GM12878 (cell line): ENCODE measurements around the gene LMO7. TPM values are rescaled to one million over a fixed set of nuclear protein-coding genes. Genes with fewer than 3 reads are reported as not detected.

ENCODE experiments used
- ATF3 ChIP-seq: IDR thresholded peaks from 2 replicates; pipeline ENCODE4 v1.6.1; 2011; ENCODE audit warnings: low read depth, mild to moderate bottlenecking, low read length, moderate library complexity, borderline replicate concordance; ENCODE audit errors: extremely low read depth
- BACH1 ChIP-seq: fragments of 450-650 bp; IDR thresholded peaks from 2 replicates; pipeline ENCODE4 v1.6.1; 2017; ENCODE audit warnings: mild to moderate bottlenecking, borderline replicate concordance
- BCL11A ChIP-seq: IDR thresholded peaks from 2 replicates; pipeline ENCODE4 v1.6.1; 2011; ENCODE audit warnings: low read depth, low read length
- CBFB ChIP-seq: IDR thresholded peaks from 2 replicates; pipeline ENCODE4 v1.6.1; 2016; ENCODE audit warnings: antibody characterized with exemption, low read depth
- CHD4 ChIP-seq: fragments of 200-600 bp; sonication (generic); IDR thresholded peaks from 2 replicates; pipeline ENCODE4 v1.6.1; 2016; ENCODE audit warnings: mild to moderate bottlenecking
- EGR1 ChIP-seq, 2 experiments: IDR thresholded peaks; 1 replicate in 1 of 2; 2 replicates in 1 of 2; pipeline ENCODE4 v1.6.1; 2011 to 2012; ENCODE audit warnings: low read depth in 2 of 2, low read length in 2 of 2, borderline replicate concordance in 1 of 2, mild to moderate bottlenecking in 1 of 2, moderate library complexity in 1 of 2
- HDAC6 ChIP-seq: fragments of 200-600 bp; sonication (generic); IDR thresholded peaks from one replicate; pipeline ENCODE4 v1.8.0; 2017; ENCODE audit warnings: antibody characterized with exemption; ENCODE audit not compliant: unreplicated experiment
- IRF3 ChIP-seq: fragments of 450-650 bp; IDR thresholded peaks from 2 replicates; pipeline ENCODE4 v1.6.1; 2014; ENCODE audit warnings: mild to moderate bottlenecking
- PML ChIP-seq: IDR thresholded peaks from 2 replicates; pipeline ENCODE4 v1.6.1; 2012; ENCODE audit warnings: low read length, inconsistent platforms
- POU2F2 ChIP-seq: IDR thresholded peaks from 3 replicates; pipeline ENCODE4 v1.6.1; 2011; ENCODE audit warnings: low read depth, mild to moderate bottlenecking, low read length, borderline replicate concordance
- RCOR1 ChIP-seq: conservative IDR thresholded peaks from 2 replicates; pipeline ENCODE4 v1.6.1; 2012; ENCODE audit warnings: low read depth, low read length, improper control_type of control experiment
- RELA ChIP-seq: fragments of 450-650 bp; IDR thresholded peaks from 2 replicates; pipeline ENCODE4 v1.8.0; 2014; ENCODE audit warnings: borderline replicate concordance; ENCODE audit not compliant: partially characterized antibody
- RUNX3 ChIP-seq: IDR thresholded peaks from 2 replicates; pipeline ENCODE4 v1.6.1; 2012; ENCODE audit warnings: low read length, inconsistent platforms
- SKIL ChIP-seq: fragments of 450-650 bp; IDR thresholded peaks from 2 replicates; pipeline ENCODE4 v1.6.1; 2017; ENCODE audit warnings: mild to moderate bottlenecking, low read depth, inconsistent platforms; ENCODE audit not compliant: poor library complexity, severe bottlenecking
- SMAD5 ChIP-seq: IDR thresholded peaks from 2 replicates; pipeline ENCODE4 v1.6.1; 2016; ENCODE audit warnings: antibody characterized with exemption, low read depth
- SREBF1 ChIP-seq: IDR thresholded peaks from 2 replicates; pipeline ENCODE4 v1.6.1; 2012; ENCODE audit warnings: mild to moderate bottlenecking, low read length
- SUPT20H ChIP-seq: IDR thresholded peaks from 2 replicates; pipeline ENCODE4 v1.6.1; 2011; ENCODE audit warnings: low read depth, mild to moderate bottlenecking, low read length, moderate library complexity, borderline replicate concordance; ENCODE audit not compliant: control insufficient read depth
- TARDBP ChIP-seq: IDR thresholded peaks from 2 replicates; pipeline ENCODE4 v1.6.1; 2016; ENCODE audit warnings: borderline replicate concordance
- TCF3 ChIP-seq: IDR thresholded peaks from 2 replicates; pipeline ENCODE4 v1.6.1; 2012; ENCODE audit warnings: low read depth, mild to moderate bottlenecking, low read length, borderline replicate concordance; ENCODE audit not compliant: insufficient read depth
- YBX1 ChIP-seq: fragments of 450-650 bp; IDR thresholded peaks from 2 replicates; pipeline ENCODE4 v1.6.1; 2016; ENCODE audit warnings: antibody characterized with exemption
- ZNF592 ChIP-seq: fragments of 450-650 bp; IDR thresholded peaks from 2 replicates; pipeline ENCODE4 v1.6.1; 2017; ENCODE audit warnings: mild to moderate bottlenecking, moderate library complexity
- polyA plus RNA-seq, 11 experiments: library from polyadenylated mRNA; depleted of rRNA in 4 of 11; unstranded in 6 of 11; stranded (reverse) in 5 of 11; fragments of >200 nt; fragmentation: Nextera tagmentation in 4 of 11; fragmentation: Illumina TruSeq in 1 of 11; extraction: Ambion mirVana in 4 of 11; extraction: Trizol in 1 of 11; gene quantifications; 1 replicate in 1 of 11; 2 replicates in 10 of 11; pipeline versions ENCODE4 v1.2.1 to v1.2.3, GENCODE V29; 2011 to 2016; ENCODE audit warnings: inconsistent platforms in 2 of 11, missing spikeins in 2 of 11, low read depth in 1 of 11
- total RNA-seq, 4 experiments: library from RNA; depleted of rRNA in 3 of 4; stranded (reverse); fragments of >200 nt in 3 of 4; fragmentation: Illumina TruSeq in 1 of 4; extraction: Trizol in 1 of 4; gene quantifications; 2 replicates each; pipeline versions ENCODE4 v1.2.1 to v1.2.3, GENCODE V29; 2013 to 2021
- TF ChIP-seq, protein P1 (sequence below): IDR thresholded peaks from 2 replicates; pipeline ENCODE4 v1.6.1; 2012; ENCODE audit warnings: low read depth, low read length, improper control_type of control experiment

LMO7 gene
- total and polyA plus RNA-seq, 10 of the 15 experiments (the other 5 are each of a cell fraction or from before 2014, with no cell fraction given) = 8.5 to 67.8 (median 36.8) TPM

DNA sequence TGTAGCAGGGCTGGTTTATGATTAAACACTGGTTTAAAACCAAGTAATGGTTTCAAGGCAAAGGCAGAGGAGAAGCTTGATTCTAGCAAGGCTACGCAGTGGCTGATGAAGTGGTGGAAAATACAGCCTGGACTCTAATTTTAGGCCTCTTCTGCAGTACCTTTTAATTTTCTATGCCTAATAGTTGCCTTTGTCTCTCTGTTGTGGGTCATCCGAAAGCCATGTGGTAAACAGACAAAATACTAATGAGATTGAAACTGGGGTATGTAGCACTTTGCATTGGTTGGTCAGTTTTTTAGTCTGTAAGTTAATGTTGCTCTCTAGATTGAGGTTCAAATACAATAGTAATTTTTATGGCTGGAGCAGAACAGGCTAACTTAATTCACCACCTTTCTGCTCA is 3.3 kb downstream of the LMO7 start (continued):
- TF ChIP-seq RUNX3 (peak; percentile 47; the same call in 1 of the 2 replicates), ATF3 (no peak), ZNF592 (no peak), YBX1 (no peak), RCOR1 (no peak), PML (no peak), TARDBP (no peak), CBFB (no peak), POU2F2 (no peak), RELA (no peak), EGR1 (IDR thresholded peaks at IDR 0.05; ENCODE audit: borderline replicate concordance in 1 of 2, low read depth in 2 of 2, low read length in 2 of 2) (no peak), IRF3 (no peak), BACH1 (peak; percentile 55; the same call in 1 of the 2 replicates), CHD4 (no peak), HDAC6 (no peak), SKIL (peak; percentile 49), TCF3 (no peak), SUPT20H (no peak), BCL11A (peak; percentile 84; the same call in 1 of the 2 replicates), SREBF1 (no peak), SMAD5 (no peak)
- TF ChIP-seq, protein P1, sequence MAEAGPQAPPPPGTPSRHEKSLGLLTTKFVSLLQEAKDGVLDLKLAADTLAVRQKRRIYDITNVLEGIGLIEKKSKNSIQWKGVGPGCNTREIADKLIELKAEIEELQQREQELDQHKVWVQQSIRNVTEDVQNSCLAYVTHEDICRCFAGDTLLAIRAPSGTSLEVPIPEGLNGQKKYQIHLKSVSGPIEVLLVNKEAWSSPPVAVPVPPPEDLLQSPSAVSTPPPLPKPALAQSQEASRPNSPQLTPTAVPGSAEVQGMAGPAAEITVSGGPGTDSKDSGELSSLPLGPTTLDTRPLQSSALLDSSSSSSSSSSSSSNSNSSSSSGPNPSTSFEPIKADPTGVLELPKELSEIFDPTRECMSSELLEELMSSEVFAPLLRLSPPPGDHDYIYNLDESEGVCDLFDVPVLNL = no peak
